Ectodermal cell (in vitro differentiated cells): ENCODE measurements around the gene PLSCR5.

Experiments
- H3K27ac ChIP-seq: 2 replicates; pipeline ENCODE4 v1.7.0; 2013; ENCODE audit warnings: mild to moderate bottlenecking, low read depth, low read length; ENCODE audit not compliant: insufficient read depth, poor library complexity, severe bottlenecking
- H3K27me3 ChIP-seq: 2 replicates; pipeline ENCODE4 v1.7.0; 2013; ENCODE audit warnings: mild to moderate bottlenecking, low read length; ENCODE audit not compliant: insufficient read depth, control insufficient read depth, poor library complexity, severe bottlenecking
- H3K36me3 ChIP-seq: one replicate; pipeline ENCODE4 v1.7.0; 2013; ENCODE audit warnings: low read length; ENCODE audit not compliant: control insufficient read depth, insufficient read depth
- H3K4me1 ChIP-seq: one replicate; pipeline ENCODE4 v1.7.0; 2013; ENCODE audit warnings: low read length; ENCODE audit not compliant: control insufficient read depth, insufficient read depth
- H3K4me3 ChIP-seq: 2 replicates; pipeline ENCODE4 v1.7.0; 2013; ENCODE audit warnings: low read depth, low read length, control low read depth; ENCODE audit not compliant: insufficient read depth
- H3K9me3 ChIP-seq: 2 replicates; pipeline ENCODE4 v1.7.0; 2013; ENCODE audit warnings: mild to moderate bottlenecking, low read length, moderate library complexity; ENCODE audit not compliant: control insufficient read depth
- WGBS, 2 experiments: methylation state at CpG; one replicate each; pipeline ENCODE4 v1.1.7; 2013; ENCODE audit warnings: missing lambda C conversion rate in 2 of 2; 5-methylcytosine and 5-hydroxymethylcytosine counted together

PLSCR5 gene

GRCh38 chr3:146628671-146629070, 23.5 kb upstream of the PLSCR5 start:
- H3K27me3 ChIP-seq, result no peaks in the 10 kb centered on the region
- no peaks in the 10 kb centered on the region for H3K36me3 ChIP-seq
- no peak overlapping the region for H3K27ac ChIP-seq
- no peaks in the 10 kb centered on the region for H3K9me3 ChIP-seq
- no peak overlapping the region for H3K4me3 ChIP-seq
- no peaks in the 10 kb centered on the region for H3K4me1 ChIP-seq

- H3K4me1 ChIP-seq, result no peaks in the 10 kb centered on the region
- no peak overlapping the region for H3K27ac ChIP-seq
- H3K9me3 ChIP-seq, result no peaks in the 10 kb centered on the region
- H3K36me3 ChIP-seq, result no peaks in the 10 kb centered on the region
- H3K27me3 ChIP-seq, result no peaks in the 10 kb centered on the region
- no peak overlapping the region for H3K4me3 ChIP-seq
- 87 to 91% methylated on average over 7 to 8 of the region's 8 CpGs for WGBS, 2 experiments
Observed at GRCh38 chr3:146626403-146627122, 21.4 kb upstream of the PLSCR5 start.

GRCh38 chr3:146625186-146625775, 20.1 kb upstream of the PLSCR5 start:
- Histone ChIP-seq H3K4me3 (no peak overlapping the region), H3K27me3 (no peaks in the 10 kb centered on the region), H3K9me3 (no peaks in the 10 kb centered on the region), H3K36me3 (no peaks in the 10 kb centered on the region), H3K27ac (no peak overlapping the region), H3K4me1 (no peaks in the 10 kb centered on the region)
- 92 to 95% methylated on average over 2 of the region's 3 CpGs for WGBS, 2 experiments

- H3K9me3 ChIP-seq, result no peaks in the 10 kb centered on the region
- H3K36me3 ChIP-seq, result no peaks in the 10 kb centered on the region
- H3K4me3 ChIP-seq, result no peak overlapping the region
- H3K27me3 ChIP-seq, result no peaks in the 10 kb centered on the region
- no peaks in the 10 kb centered on the region for H3K4me1 ChIP-seq
- no peak overlapping the region for H3K27ac ChIP-seq
Observed at GRCh38 chr3:146621723-146622122, 16.6 kb upstream of the PLSCR5 start.

- 87% methylated on average over 2 of the region's 2 CpGs; no CpG with 5 or more reads in 1 of the 2 experiments for WGBS, 2 experiments
- Histone ChIP-seq H3K4me3 (no peak overlapping the region), H3K36me3 (no peaks in the 10 kb centered on the region), H3K9me3 (no peaks in the 10 kb centered on the region), H3K27me3 (no peaks in the 10 kb centered on the region), H3K4me1 (no peaks in the 10 kb centered on the region), H3K27ac (no peak overlapping the region)
Observed at GRCh38 chr3:146612015-146612414, 6.9 kb upstream of the PLSCR5 start.

- Histone ChIP-seq H3K4me1 (no peaks in the 10 kb centered on the region), H3K27ac (no peak overlapping the region), H3K36me3 (no peaks in the 10 kb centered on the region), H3K27me3 (no peaks in the 10 kb centered on the region), H3K9me3 (no peaks in the 10 kb centered on the region), H3K4me3 (no peak overlapping the region)
- 75 to 81% methylated on average over 3 of the region's 3 CpGs for WGBS, 2 experiments
Observed at GRCh38 chr3:146611096-146611495, 6.0 kb upstream of the PLSCR5 start.

GRCh38 chr3:146598535-146598934, 6.6 kb downstream of the PLSCR5 start:
- 91 to 93% methylated on average over 2 to 3 of the region's 3 CpGs for WGBS, 2 experiments
- H3K36me3 ChIP-seq, result no peaks in the 10 kb centered on the region

GRCh38 chr3:146594843-146595482, 10.2 kb downstream of the PLSCR5 start:
- WGBS, 2 experiments, result 91 to 95% methylated on average over 6 of the region's 7 CpGs
- H3K9me3 ChIP-seq, result no peaks in the 10 kb centered on the region
- no peak overlapping the region for H3K4me3 ChIP-seq
- H3K27ac ChIP-seq, result no peak overlapping the region
- H3K27me3 ChIP-seq, result no peaks in the 10 kb centered on the region
- no peaks in the 10 kb centered on the region for H3K36me3 ChIP-seq
- no peaks in the 10 kb centered on the region for H3K4me1 ChIP-seq

More at GRCh38 chr3:146598535-146598934, 6.6 kb downstream of the PLSCR5 start:
- H3K27ac ChIP-seq, result no peak overlapping the region
- no peaks in the 10 kb centered on the region for H3K4me1 ChIP-seq
- no peaks in the 10 kb centered on the region for H3K27me3 ChIP-seq
- no peak overlapping the region for H3K4me3 ChIP-seq
- H3K9me3 ChIP-seq, result no peaks in the 10 kb centered on the region

- Histone ChIP-seq H3K27ac (no peak overlapping the region), H3K36me3 (no peaks in the 10 kb centered on the region), H3K9me3 (no peaks in the 10 kb centered on the region), H3K4me1 (no peaks in the 10 kb centered on the region), H3K27me3 (no peaks in the 10 kb centered on the region), H3K4me3 (no peak overlapping the region)
- 93 to 98% methylated on average over 3 of the region's 3 CpGs for WGBS, 2 experiments
Observed at GRCh38 chr3:146593776-146594175, 11.4 kb downstream of the PLSCR5 start.

- no peaks in the 10 kb centered on the region for H3K36me3 ChIP-seq
- H3K4me3 ChIP-seq, result no peak overlapping the region
- H3K27ac ChIP-seq, result no peak overlapping the region
- 71 to 82% methylated on average over 2 of the region's 2 CpGs for WGBS, 2 experiments
- H3K9me3 ChIP-seq, result no peaks in the 10 kb centered on the region
- no peaks in the 10 kb centered on the region for H3K27me3 ChIP-seq
- H3K4me1 ChIP-seq, result no peaks in the 10 kb centered on the region
Observed at GRCh38 chr3:146590521-146590920, 14.6 kb downstream of the PLSCR5 start.
